ENCODE results near the gene EFEMP1.
A peak's percentile ranks its signal among the peaks of the same experiment; 100 is the strongest.

Gene EFEMP1

GRCh38 chr2:55923091-55923981 lies at the start of gene EFEMP1:
Gene EFEMP1 (minus strand): TSS chr2:55923782. CDS start chr2:55922440, 1,342 bp downstream.
- peak; percentile 37 for DNase-seq (ENCODE audit: low spot score)

GRCh38 chr2:55970500-55970899 lies 46.9 kb upstream of the EFEMP1 start:
- no peak for DNase-seq (ENCODE audit: low spot score)

GRCh38 chr2:55968941-55969340 lies 45.4 kb upstream of the EFEMP1 start:
- no peak for DNase-seq (ENCODE audit: low spot score)

- peak; percentile 27 for DNase-seq (ENCODE audit: low spot score)
Observed at GRCh38 chr2:55966401-55967118, 43.0 kb upstream of the EFEMP1 start.

GRCh38 chr2:55965966-55966365 lies 42.4 kb upstream of the EFEMP1 start:
- DNase-seq (ENCODE audit: low spot score) = no peak

GRCh38 chr2:55965276-55965675 lies 41.7 kb upstream of the EFEMP1 start:
- no peak for DNase-seq (ENCODE audit: low spot score)

GRCh38 chr2:55962915-55963314 lies 39.3 kb upstream of the EFEMP1 start:
- no peak for DNase-seq (ENCODE audit: low spot score)

GRCh38 chr2:55961318-55961911 lies 37.8 kb upstream of the EFEMP1 start:
- peak; percentile 44 for DNase-seq (ENCODE audit: low spot score)

- no peak for DNase-seq (ENCODE audit: low spot score)
Observed at GRCh38 chr2:55958756-55959155, 35.2 kb upstream of the EFEMP1 start.

GRCh38 chr2:55957142-55957541 lies 33.6 kb upstream of the EFEMP1 start:
- no peak for DNase-seq (ENCODE audit: low spot score)

- DNase-seq (ENCODE audit: low spot score) = peak; percentile 50
Observed at GRCh38 chr2:55954306-55955035, 30.9 kb upstream of the EFEMP1 start.

- no peak for DNase-seq (ENCODE audit: low spot score)
Observed at GRCh38 chr2:55952415-55952814, 28.8 kb upstream of the EFEMP1 start.

- DNase-seq (ENCODE audit: low spot score) = no peak
Observed at GRCh38 chr2:55951533-55951932, 28.0 kb upstream of the EFEMP1 start.

- no peak for DNase-seq (ENCODE audit: low spot score)
Observed at GRCh38 chr2:55949613-55950012, 26.0 kb upstream of the EFEMP1 start.

GRCh38 chr2:55949211-55949610 lies 25.6 kb upstream of the EFEMP1 start:
- no peak for DNase-seq (ENCODE audit: low spot score)

GRCh38 chr2:55948176-55948923 lies 24.8 kb upstream of the EFEMP1 start:
- DNase-seq (ENCODE audit: low spot score) = no peak

GRCh38 chr2:55947752-55948151 lies 24.2 kb upstream of the EFEMP1 start:
- no peak for DNase-seq (ENCODE audit: low spot score)

GRCh38 chr2:55946793-55947192 lies 23.2 kb upstream of the EFEMP1 start:
- no peak for DNase-seq (ENCODE audit: low spot score)

- DNase-seq (ENCODE audit: low spot score) = no peak
Observed at GRCh38 chr2:55943466-55943865, 19.9 kb upstream of the EFEMP1 start.

- no peak for DNase-seq (ENCODE audit: low spot score)
Observed at GRCh38 chr2:55936351-55936750, 12.8 kb upstream of the EFEMP1 start.

- DNase-seq (ENCODE audit: low spot score) = no peak
Observed at GRCh38 chr2:55934337-55934736, 10.8 kb upstream of the EFEMP1 start.
